HEK293 (cell line): ENCODE data around the gene COL12A1.

Experiments used
- CTCF ChIA-PET: fragments of 350-600 bp; formaldehyde crosslinking; extraction: SDS; loops from one replicate; lab custom pipeline; 2021; ENCODE audit warnings: antibody characterized with exemption; lab: Yijun Ruan, JAX
- POLR2A ChIA-PET: fragments of 300-600 bp; formaldehyde crosslinking; extraction: SDS; loops from one replicate; lab custom pipeline; 2020; ENCODE audit warnings: antibody characterized with exemption, inconsistent platforms; lab: Yijun Ruan, JAX
- H3K27ac ChIP-seq: fragments of 200-500 bp; sonication (Bioruptor generic); 2 replicates; pipeline ENCODE4 v1.5.1; 2014; ENCODE audit warnings: low read depth, low read length, control low read depth, inconsistent platforms; ENCODE audit errors: extremely low read depth
- H3K36me3 ChIP-seq, 2 experiments: fragments of 200-500 bp in 1 of 2; sonication (Bioruptor generic) in 1 of 2; 1 replicate in 1 of 2; 2 replicates in 1 of 2; pipeline ENCODE4 v1.5.1; 2014 to 2017; ENCODE audit warnings: inconsistent platforms in 2 of 2, low read length in 2 of 2; ENCODE audit not compliant: control insufficient read depth in 2 of 2, insufficient read depth in 1 of 2
- H3K4me1 ChIP-seq: fragments of 200-500 bp; sonication (Bioruptor generic); 2 replicates; pipeline ENCODE4 v1.5.1; 2014; ENCODE audit warnings: mild to moderate bottlenecking, low read length, inconsistent platforms; ENCODE audit not compliant: control insufficient read depth, insufficient read depth
- H3K4me3 ChIP-seq: 2 replicates; pipeline ENCODE4 v1.5.1; 2011; ENCODE audit warnings: low read depth, mild to moderate bottlenecking, control low read depth, low read length, moderate library complexity
- H3K9me3 ChIP-seq: fragments of 200-500 bp; sonication (Bioruptor generic); 2 replicates; pipeline ENCODE4 v1.5.1; 2014; ENCODE audit warnings: low read depth, low read length, inconsistent platforms; ENCODE audit not compliant: control insufficient read depth, insufficient read depth
- AEBP2 ChIP-seq: fragments of 450-650 bp; formaldehyde crosslinking; IDR thresholded peaks from 2 replicates; pipeline ENCODE4 v1.5.1; 2016; ENCODE audit warnings: missing biosample characterization, missing genetic modification characterization, borderline replicate concordance
- GLIS2 ChIP-seq: fragments of 450-650 bp; formaldehyde crosslinking; IDR thresholded peaks from 2 replicates; pipeline ENCODE4 v1.5.1; 2016; ENCODE audit warnings: missing biosample characterization, missing genetic modification characterization
- HOXD13 ChIP-seq: sonication (generic); formaldehyde crosslinking; IDR thresholded peaks from 2 replicates; pipeline ENCODE4 v1.8.0; 2022; ENCODE audit warnings: missing genetic modification reagents, borderline replicate concordance
- IKZF3 ChIP-seq: fragments of 450-650 bp; IDR thresholded peaks from 2 replicates; pipeline ENCODE4 v1.5.0; 2018; ENCODE audit warnings: missing biosample characterization, mild to moderate bottlenecking, missing genetic modification characterization, moderate library complexity
- KLF1 ChIP-seq: fragments of 450-650 bp; formaldehyde crosslinking; IDR thresholded peaks from 2 replicates; pipeline ENCODE4 v1.5.1; 2016; ENCODE audit warnings: missing biosample characterization, missing genetic modification characterization
- KLF9 ChIP-seq: fragments of 450-650 bp; formaldehyde crosslinking; IDR thresholded peaks from 2 replicates; pipeline ENCODE4 v1.5.1; 2016; ENCODE audit warnings: missing biosample characterization, missing genetic modification characterization, low read depth
- OSR2 ChIP-seq: fragments of 450-650 bp; formaldehyde crosslinking; IDR thresholded peaks from 2 replicates; pipeline ENCODE4 v1.5.1; 2016; ENCODE audit warnings: missing biosample characterization, missing genetic modification characterization
- PRDM10 ChIP-seq: fragments of 450-650 bp; formaldehyde crosslinking; IDR thresholded peaks from 2 replicates; pipeline ENCODE4 v1.5.1; 2016; ENCODE audit warnings: missing biosample characterization, missing genetic modification characterization
- REPIN1 ChIP-seq: fragments of 450-650 bp; formaldehyde crosslinking; IDR thresholded peaks from 2 replicates; pipeline ENCODE4 v1.5.1; 2017; ENCODE audit warnings: missing biosample characterization, missing genetic modification characterization, low read depth
- WT1 ChIP-seq: fragments of 450-650 bp; formaldehyde crosslinking; IDR thresholded peaks from 2 replicates; pipeline ENCODE4 v1.5.1; 2016; ENCODE audit warnings: missing biosample characterization, missing genetic modification characterization
- ZBTB17 ChIP-seq: fragments of 450-650 bp; formaldehyde crosslinking; IDR thresholded peaks from 2 replicates; pipeline ENCODE4 v1.5.1; 2016; ENCODE audit warnings: missing biosample characterization, missing genetic modification characterization
- ZBTB6 ChIP-seq: fragments of 450-650 bp; formaldehyde crosslinking; IDR thresholded peaks from 2 replicates; pipeline ENCODE4 v1.5.1; 2017; ENCODE audit warnings: missing biosample characterization, missing genetic modification characterization
- ZBTB7A ChIP-seq: fragments of 450-650 bp; formaldehyde crosslinking; IDR thresholded peaks from 2 replicates; pipeline ENCODE4 v1.5.1; 2016; ENCODE audit warnings: low read depth, missing biosample characterization, missing genetic modification characterization
- ZFHX2 ChIP-seq: fragments of 450-650 bp; formaldehyde crosslinking; conservative IDR thresholded peaks from 2 replicates; pipeline ENCODE4 v1.5.1; 2016; ENCODE audit warnings: missing biosample characterization, missing genetic modification characterization
- ZFP3 ChIP-seq: fragments of 450-650 bp; formaldehyde crosslinking; IDR thresholded peaks from 2 replicates; pipeline ENCODE4 v1.5.1; 2016; ENCODE audit warnings: low read depth, missing biosample characterization, missing genetic modification characterization
- ZNF121 ChIP-seq: fragments of 450-650 bp; formaldehyde crosslinking; IDR thresholded peaks from 2 replicates; pipeline ENCODE4 v1.5.1; 2016; ENCODE audit warnings: missing biosample characterization, missing genetic modification characterization
- ZNF140 ChIP-seq: fragments of 450-650 bp; formaldehyde crosslinking; IDR thresholded peaks from 2 replicates; pipeline ENCODE4 v1.5.1; 2016; ENCODE audit warnings: missing biosample characterization, missing genetic modification characterization
- ZNF248 ChIP-seq: fragments of 450-650 bp; formaldehyde crosslinking; IDR thresholded peaks from 2 replicates; pipeline ENCODE4 v1.5.1; 2017; ENCODE audit warnings: missing biosample characterization, missing genetic modification characterization
- ZNF274 ChIP-seq, 2 experiments: fragments of 200-500 bp in 1 of 2; fragments of 450-650 bp in 1 of 2; sonication (Bioruptor generic) in 1 of 2; formaldehyde crosslinking in 1 of 2; IDR thresholded peaks; 2 replicates each; pipeline versions ENCODE4 v1.5.1 to v1.6.1; 2014 to 2016; ENCODE audit warnings: borderline replicate concordance in 1 of 2, inconsistent platforms in 1 of 2, low read length in 1 of 2, missing biosample characterization in 1 of 2, missing genetic modification characterization in 1 of 2
- ZNF350 ChIP-seq: fragments of 450-650 bp; formaldehyde crosslinking; IDR thresholded peaks from 2 replicates; pipeline ENCODE4 v1.5.0; 2017; ENCODE audit warnings: missing biosample characterization, mild to moderate bottlenecking, missing genetic modification characterization
- ZNF354C ChIP-seq: fragments of 450-650 bp; formaldehyde crosslinking; IDR thresholded peaks from 2 replicates; pipeline ENCODE4 v1.5.1; 2016; ENCODE audit warnings: missing biosample characterization, missing genetic modification characterization, low read depth, borderline replicate concordance
- ZNF404 ChIP-seq: fragments of 450-650 bp; formaldehyde crosslinking; IDR thresholded peaks from 2 replicates; pipeline ENCODE4 v1.5.1; 2017; ENCODE audit warnings: missing biosample characterization, missing genetic modification characterization
- ZNF549 ChIP-seq: fragments of 450-650 bp; IDR thresholded peaks from 2 replicates; pipeline ENCODE4 v1.5.1; 2018; ENCODE audit warnings: missing biosample characterization, missing genetic modification characterization, mild to moderate bottlenecking, inconsistent platforms, moderate library complexity
- ZNF571 ChIP-seq: fragments of 450-650 bp; formaldehyde crosslinking; IDR thresholded peaks from 2 replicates; pipeline ENCODE4 v1.5.0; 2017; ENCODE audit warnings: missing biosample characterization, missing genetic modification characterization
- ZNF580 ChIP-seq: fragments of 450-650 bp; formaldehyde crosslinking; IDR thresholded peaks from 2 replicates; pipeline ENCODE4 v1.5.1; 2016; ENCODE audit warnings: missing biosample characterization, missing genetic modification characterization
- ZNF660 ChIP-seq: fragments of 450-650 bp; IDR thresholded peaks from 2 replicates; pipeline ENCODE4 v1.5.1; 2018; ENCODE audit warnings: missing biosample characterization, mild to moderate bottlenecking, missing genetic modification characterization
- ZNF692 ChIP-seq: fragments of 450-650 bp; formaldehyde crosslinking; IDR thresholded peaks from 2 replicates; pipeline ENCODE4 v1.5.1; 2016; ENCODE audit warnings: missing biosample characterization, missing genetic modification characterization
- ZNF776 ChIP-seq: fragments of 450-650 bp; formaldehyde crosslinking; IDR thresholded peaks from 2 replicates; pipeline ENCODE4 v1.5.0; 2017; ENCODE audit warnings: missing biosample characterization, missing genetic modification characterization, borderline replicate concordance

COL12A1 gene

GRCh38 chr6:75158176-75158575, 47.7 kb downstream of the COL12A1 start:
- ChIA-PET POLR2A (interaction anchor here (0.6 kb wide), 1 partner anchor 1455 kb away, joined by 8 read pairs; no protein-coding TSS in a partner anchor), CTCF (interaction anchor here (0.5 to 1.5 kb wide), 2 partner anchors 20 to 45 kb away, joined by 3 to 6 read pairs; no protein-coding TSS in a partner anchor)
- H3K36me3 ChIP-seq: no peaks in the 10 kb centered on the region

GRCh38 chr6:75157336-75157735, 48.5 kb downstream of the COL12A1 start:
- no peaks in the 10 kb centered on the region for H3K36me3 ChIP-seq
- no peak overlapping the region for H3K4me3 ChIP-seq
- H3K27ac ChIP-seq: no peak overlapping the region
- no peaks in the 10 kb centered on the region for H3K9me3 ChIP-seq
- H3K4me1 ChIP-seq: no peaks in the 10 kb centered on the region
- POLR2A ChIA-PET: interaction anchor here (0.7 kb wide), 1 partner anchor 1504 kb away, joined by 3 read pairs; no protein-coding TSS in a partner anchor
- CTCF ChIA-PET: interaction anchor here (1.5 kb wide), 1 partner anchor 46 kb away, joined by 6 read pairs; no protein-coding TSS in a partner anchor
- no peak for TF ChIP-seq OSR2
- no peak for TF ChIP-seq HOXD13 (CRISPR knock-in tag)
- no peak for TF ChIP-seq ZBTB7A (tag by site-specific recombination)
- TF ChIP-seq GLIS2 (tag by site-specific recombination): no peak
- no peak for TF ChIP-seq ZNF350 (tag by site-specific recombination)
- TF ChIP-seq ZNF580 (tag by site-specific recombination): no peak
- TF ChIP-seq ZNF692 (tag by site-specific recombination): no peak
- TF ChIP-seq ZNF660: no peak
- TF ChIP-seq KLF1 (tag by site-specific recombination): no peak
- no peak for TF ChIP-seq ZNF274 (IDR thresholded peaks at IDR 0.05; ENCODE audit: low read length)
- TF ChIP-seq ZNF274 (tag by site-specific recombination; IDR thresholded peaks at IDR 0.05; ENCODE audit: borderline replicate concordance): no peak
- TF ChIP-seq ZNF140 (tag by site-specific recombination): no peak
- no peak for TF ChIP-seq WT1 (tag by site-specific recombination)

More at GRCh38 chr6:75158176-75158575, 47.7 kb downstream of the COL12A1 start:
- H3K9me3 ChIP-seq: no peaks in the 10 kb centered on the region
- TF ChIP-seq AEBP2 (tag by site-specific recombination): no peak
- TF ChIP-seq ZNF776 (tag by site-specific recombination): no peak
- no peak for TF ChIP-seq ZFHX2 (tag by site-specific recombination)
- TF ChIP-seq REPIN1 (tag by site-specific recombination): no peak
- no peak for TF ChIP-seq ZNF404
- no peak for TF ChIP-seq ZBTB6 (tag by site-specific recombination)
- no peak for TF ChIP-seq ZNF571
- TF ChIP-seq ZFP3: no peak
- no peak for TF ChIP-seq ZNF121
- TF ChIP-seq ZNF248: no peak
- TF ChIP-seq PRDM10 (tag by site-specific recombination): no peak
- TF ChIP-seq ZNF350 (tag by site-specific recombination): no peak
- no peak for TF ChIP-seq IKZF3 (tag by site-specific recombination)
- no peak for TF ChIP-seq ZBTB17 (tag by site-specific recombination)
- TF ChIP-seq ZNF354C (tag by site-specific recombination): no peak
- TF ChIP-seq KLF9: no peak
- TF ChIP-seq ZNF549 (tag by site-specific recombination): no peak
- TF ChIP-seq, all 188 proteins: peak for 0
- Histone ChIP-seq H3K4me3 (no peak overlapping the region), H3K27ac (no peak overlapping the region), H3K4me1 (no peaks in the 10 kb centered on the region)
